ENCODE results near the gene CPSF6. TPM values are rescaled to one million over a fixed set of nuclear protein-coding genes. Genes with fewer than 3 reads are reported as not detected.
"Not testable (repeated sequence)": the region's sequence is repeated elsewhere in the genome, so short reads cannot be mapped to it uniquely, and the experiment has no call there.

Gene CPSF6
- total and polyA plus RNA-seq, 2 of the 4 experiments (the other 2 are of a cell fraction), result 9.1 to 39.3 TPM

GRCh38 chr12:69317233-69317632 is 77.9 kb downstream of the CPSF6 start:
- H2BK15ac ChIP-seq (ENCODE audit: low read depth, low read length); H3K23ac ChIP-seq (ENCODE audit: low read depth, low read length); CTCF ChIA-PET; H3K27me3 ChIP-seq (ENCODE audit: control insufficient read depth, insufficient read depth, low read length); dilution Hi-C loops (cut with HindIII; ENCODE audit: low sequenced_read_pairs, unreplicated experiment); H2BK120ac ChIP-seq (ENCODE audit: low read depth, low read length); H3K9me1 ChIP-seq (ENCODE audit: insufficient read depth, low read length); H3K4me2 ChIP-seq (ENCODE audit: low read depth, low read length); H4K5ac ChIP-seq (ENCODE audit: low read depth, low read length); H3K36me3 ChIP-seq (ENCODE audit: control insufficient read depth, insufficient read depth, low read length); intact Hi-C loops (cut with micrococcal nuclease); H3K9me3 ChIP-seq (ENCODE audit: control insufficient read depth, insufficient read depth, low read length); H3K27ac ChIP-seq (ENCODE audit: insufficient read depth, low read length); ATAC-seq (ENCODE audit: low read depth); in situ Hi-C loops (cut with MboI; ENCODE audit: low sequenced_read_pairs); DNase-seq; H4K20me1 ChIP-seq (ENCODE audit: insufficient read depth, low read length); H4K8ac ChIP-seq (ENCODE audit: low read depth in 2 of 2, low read length in 2 of 2); H3K4me3 ChIP-seq (ENCODE audit: insufficient read depth, low read depth, low read length); H2AFZ ChIP-seq (replicated peaks; ENCODE audit: low read length, poor library complexity); H4K91ac ChIP-seq (ENCODE audit: insufficient read depth, low read depth, low read length); H2BK20ac ChIP-seq (ENCODE audit: low read depth, low read length); H3K56ac ChIP-seq (ENCODE audit: extremely low read depth, insufficient read depth, low read length); H2AK9ac ChIP-seq (replicated peaks; ENCODE audit: low read depth, low read length, poor library complexity); POLR2A ChIA-PET (ENCODE audit: unreplicated experiment); H3K18ac ChIP-seq (ENCODE audit: low read depth, low read length); H3K4me1 ChIP-seq (ENCODE audit: control insufficient read depth, insufficient read depth, low read length); H3K9ac ChIP-seq (ENCODE audit: low read depth, low read length); BruUV-seq (replicated peaks); H3K4ac ChIP-seq (ENCODE audit: low read depth, low read length); H2AK5ac ChIP-seq (ENCODE audit: low read depth, low read length); H3K79me1 ChIP-seq (ENCODE audit: low read depth in 1 of 2, low read length in 2 of 2); H2BK5ac ChIP-seq (ENCODE audit: low read depth, low read length, poor library complexity, severe bottlenecking); H3K14ac ChIP-seq (replicated peaks; ENCODE audit: low read depth, low read length): not testable (repeated sequence)
- WGBS, 2 experiments (ENCODE audit: extremely low coverage in 2 of 2, insufficient read length in 1 of 2), result 20% methylated on average over 1 of the region's 2 CpGs; no CpG with 5 or more reads in 1 of the 2 experiments

Measured in IMR-90 (cell line).